ENCODE measurements around the gene SUCO. TPM values are rescaled to one million over a fixed set of nuclear protein-coding genes. Genes with fewer than 3 reads are reported as not detected.

The SUCO gene
- total and polyA plus RNA-seq, 2 experiments from 2014 or later: 18.0 to 49.8 TPM

GRCh38 chr1:172530000-172530399 is 3.0 kb upstream of the SUCO start (continued):
- no peak for TF ChIP-seq REST (IDR thresholded peaks at IDR 0.05; ENCODE audit: unreplicated experiment)

GRCh38 chr1:172531412-172532182 is 1.4 kb upstream of the SUCO start:
- ATAC-seq (no peak), DNase-seq (ENCODE audit: low spot score) (no peak)
- peak overlapping the region; percentile 82 for H2AFZ ChIP-seq
- peak overlapping the region; percentile 75 for H3K27ac ChIP-seq (ENCODE audit: low read depth)
- H3K79me2 ChIP-seq (replicated peaks; ENCODE audit: insufficient read depth): peaks cover 33% of the 10 kb centered on the region
- H3K4me3 Mint-ChIP-seq: peak overlapping the region; percentile 97
- H3K27me3 ChIP-seq (ENCODE audit: insufficient read depth): no peaks in the 10 kb centered on the region
- H3K27ac Mint-ChIP-seq: peak overlapping the region; percentile 99
- H3K27me3 Mint-ChIP-seq (ENCODE audit: insufficient read depth, low read depth, poor library complexity): peaks cover 6% of the 10 kb centered on the region
- peaks cover 20% of the 10 kb centered on the region for H3K4me1 ChIP-seq (ENCODE audit: insufficient read depth)
- no peaks in the 10 kb centered on the region for H4K20me1 ChIP-seq (replicated peaks; ENCODE audit: insufficient read depth)
- H3K9me3 Mint-ChIP-seq: no peaks in the 10 kb centered on the region
- peaks cover 27% of the 10 kb centered on the region for H3K4me1 Mint-ChIP-seq
- TF ChIP-seq EZH2 (IDR thresholded peaks at IDR 0.05; ENCODE audit: low read depth, unreplicated experiment) (no peak), CREB1 (CRISPR knock-in tag; IDR thresholded peaks at IDR 0.05; ENCODE audit: low read depth) (no peak), NANOG (IDR thresholded peaks at IDR 0.05; ENCODE audit: borderline replicate concordance) (no peak)
- no peaks in the 10 kb centered on the region for H3K36me3 ChIP-seq (ENCODE audit: insufficient read depth)
- peak overlapping the region; percentile 59 for H3K4me3 ChIP-seq
- H3K4me2 ChIP-seq: peak overlapping the region; percentile 74
- no peaks in the 10 kb centered on the region for H3K9me2 ChIP-seq (ENCODE audit: insufficient read depth)
- H3K36me3 Mint-ChIP-seq (ENCODE audit: low read depth): no peaks in the 10 kb centered on the region
- no peaks in the 10 kb centered on the region for H3F3A ChIP-seq (replicated peaks; ENCODE audit: low read depth)

DNA sequence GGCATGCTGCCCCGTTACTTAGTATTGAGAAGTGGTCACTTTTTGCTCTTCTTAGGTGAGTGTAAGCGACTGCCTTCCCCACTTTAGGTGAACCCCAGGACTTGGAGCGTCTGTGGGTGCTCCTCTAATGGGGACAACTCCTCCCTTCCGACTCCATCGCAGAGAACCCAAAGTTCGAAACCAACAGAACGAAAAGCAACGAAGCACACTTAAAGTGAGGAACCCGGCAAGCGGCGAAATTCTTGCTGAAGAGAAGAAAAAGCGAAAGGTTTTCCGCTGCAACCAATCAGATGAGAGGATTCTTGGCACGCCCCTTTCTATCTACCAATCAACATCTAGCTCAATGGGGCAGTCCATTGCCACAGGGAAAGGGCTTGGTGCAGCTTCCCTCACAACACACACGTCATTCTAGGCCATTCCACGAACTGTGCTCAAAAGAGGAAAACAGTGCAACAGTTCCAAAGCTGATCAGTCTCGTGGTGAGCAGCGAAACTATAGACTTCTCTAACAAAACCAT is 709 bp upstream of the SUCO start:
- H3K36me3 Mint-ChIP-seq (ENCODE audit: low read depth): no peaks in the 10 kb centered on the region
- ATAC-seq (peak; percentile 76), DNase-seq (ENCODE audit: low spot score) (peak; percentile 98)
- peak overlapping the region; percentile 99 for H3K27ac Mint-ChIP-seq
- peak overlapping the region; percentile 82 for H2AFZ ChIP-seq
- H3K4me1 Mint-ChIP-seq: peaks cover 32% of the 10 kb centered on the region
- H3K4me2 ChIP-seq: peak overlapping the region; percentile 74
- no peaks in the 10 kb centered on the region for H4K20me1 ChIP-seq (replicated peaks; ENCODE audit: insufficient read depth)
- H3K27me3 ChIP-seq (ENCODE audit: insufficient read depth): no peaks in the 10 kb centered on the region
- no peaks in the 10 kb centered on the region for H3F3A ChIP-seq (replicated peaks; ENCODE audit: low read depth)
- H3K9me2 ChIP-seq (ENCODE audit: insufficient read depth): no peaks in the 10 kb centered on the region
- no peaks in the 10 kb centered on the region for H3K36me3 ChIP-seq (ENCODE audit: insufficient read depth)
- H3K4me3 ChIP-seq: peak overlapping the region; percentile 59
- H3K27ac ChIP-seq (ENCODE audit: low read depth): peak overlapping the region; percentile 85
- H3K4me1 ChIP-seq (ENCODE audit: insufficient read depth): peaks cover 26% of the 10 kb centered on the region
- peaks cover 6% of the 10 kb centered on the region for H3K27me3 Mint-ChIP-seq (ENCODE audit: insufficient read depth, low read depth, poor library complexity)
- no peaks in the 10 kb centered on the region for H3K9me3 Mint-ChIP-seq
- peaks cover 39% of the 10 kb centered on the region for H3K79me2 ChIP-seq (replicated peaks; ENCODE audit: insufficient read depth)
- H3K4me3 Mint-ChIP-seq: peak overlapping the region; percentile 97
- TF ChIP-seq POLR2AphosphoS5 (IDR thresholded peaks at IDR 0.05; ENCODE audit: low read depth): peak; percentile 95
- peak; percentile 61 for TF ChIP-seq CREB1 (CRISPR knock-in tag; IDR thresholded peaks at IDR 0.05; ENCODE audit: low read depth)
- TF ChIP-seq NANOG (IDR thresholded peaks at IDR 0.05; ENCODE audit: borderline replicate concordance): no peak
